PC-3 (cell line): ENCODE data around the gene FMNL2. TPM values are rescaled to one million over a fixed set of nuclear protein-coding genes. Genes with fewer than 3 reads are reported as not detected.

Source experiments
- total RNA-seq: library from RNA; depleted of rRNA; stranded (reverse); fragments of >200 nt; gene quantifications from 2 replicates; pipeline ENCODE4 v1.2.3, GENCODE V29; 2014; rRNA removed

FMNL2 gene
- total RNA-seq, 1 experiment from 2014 or later = 15.8 TPM

Other genes starting within 250 kb of the FMNL2 start
- gene CACNB4, start 236.1 kb upstream of the FMNL2 start, total RNA-seq = not detected in 2 replicates
- 18.0 and 21.0 TPM in 2 replicates for gene STAM2, start 159.4 kb upstream of the FMNL2 start, total RNA-seq